ENCODE data around the gene RANGAP1. TPM values are rescaled to one million over a fixed set of nuclear protein-coding genes. Genes with fewer than 3 reads are reported as not detected.

The RANGAP1 gene
- total RNA-seq, 1 donor from 2014 or later: 42.7 TPM

- DNase-seq (ENCODE audit: low spot score): no peak
Observed at GRCh38 chr22:41204066-41204465, 81.9 kb downstream of the RANGAP1 start.

GRCh38 chr22:41203118-41203517 lies 82.9 kb downstream of the RANGAP1 start:
- DNase-seq (ENCODE audit: low spot score): no peak

- no peak for DNase-seq (ENCODE audit: low spot score)
Observed at GRCh38 chr22:41201141-41201540, 84.8 kb downstream of the RANGAP1 start.

- DNase-seq (ENCODE audit: low spot score): no peak
Observed at GRCh38 chr22:41198027-41198580, 87.9 kb downstream of the RANGAP1 start.

- peak; percentile 93 for DNase-seq (ENCODE audit: low spot score)
Observed at GRCh38 chr22:41197038-41197972, 88.7 kb downstream of the RANGAP1 start.

Small RNA genes lying within 50 kb of the gene (microRNA-seq; reads per million reads assigned to microRNA genes)
- not detected for gene MIR6889 (ENCODE audit: borderline number of aligned reads)

Other genes starting within 250 kb of the RANGAP1 start
- 61.1 TPM for gene EP300, start 193.6 kb downstream of the RANGAP1 start, total RNA-seq
- gene L3MBTL2, start 80.9 kb downstream of the RANGAP1 start, total RNA-seq: 18.8 TPM
- gene CHADL, start 45.3 kb downstream of the RANGAP1 start, total RNA-seq: 2.9 TPM
- 55.6 TPM for gene ZC3H7B, start 15.3 kb upstream of the RANGAP1 start, total RNA-seq
- 15.6 TPM for gene TEF, start 95.8 kb upstream of the RANGAP1 start, total RNA-seq
- 82.4 TPM for gene TOB2, start 160.6 kb upstream of the RANGAP1 start, total RNA-seq
- 35.9 TPM for gene PHF5A, start 182.5 kb upstream of the RANGAP1 start, total RNA-seq
- 109 TPM for gene ACO2, start 182.9 kb upstream of the RANGAP1 start, total RNA-seq